Measurements from ENCODE around the gene PRKRIP1.

PRKRIP1 gene

DNA sequence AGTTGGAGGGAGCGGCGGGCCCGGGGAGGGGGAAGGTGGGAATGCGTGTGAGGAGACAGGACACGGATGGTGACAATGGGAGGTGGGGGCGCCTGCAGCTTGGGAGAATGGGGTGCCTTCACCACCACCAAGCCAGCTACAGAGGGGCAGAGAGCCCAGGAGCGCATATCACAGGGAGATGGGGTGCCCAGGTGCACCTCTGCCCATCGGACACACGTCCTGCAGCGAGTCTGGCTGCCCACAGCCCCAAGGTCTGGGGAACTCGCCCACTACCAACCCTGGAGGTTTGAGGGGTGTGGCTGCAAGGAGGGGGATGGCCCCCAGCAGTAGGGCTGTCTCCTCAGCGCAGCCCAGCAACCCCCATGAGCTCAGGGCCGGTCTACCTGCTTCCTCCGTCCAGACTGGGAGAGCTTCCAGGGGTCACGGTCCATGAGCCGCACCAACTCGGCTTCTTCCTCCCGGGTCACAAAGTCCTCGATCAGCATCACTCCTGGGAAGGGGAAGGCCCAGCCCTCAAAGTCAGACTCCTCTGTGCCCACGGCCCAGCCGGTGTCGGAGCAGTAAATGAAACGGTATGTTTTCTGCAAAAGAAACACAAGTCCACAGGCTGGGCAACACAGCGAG is 63.2 kb downstream of the PRKRIP1 start:
- H3K14ac ChIP-seq (ENCODE audit: low read length), result no peak overlapping the region
- H3K9ac ChIP-seq (ENCODE audit: low read depth, low read length, poor library complexity), result no peak overlapping the region
- no peak overlapping the region for H3K18ac ChIP-seq (ENCODE audit: low read length)
- H3K27me3 ChIP-seq (ENCODE audit: control insufficient read depth in 3 of 3, insufficient read depth in 3 of 3, low read depth in 1 of 3, low read length in 3 of 3), result no peaks in the 10 kb centered on the region
- no peak overlapping the region for H4K8ac ChIP-seq (ENCODE audit: low read depth, low read length)
- peaks cover 3% of the 10 kb centered on the region for H3K79me1 ChIP-seq (ENCODE audit: low read depth, low read length)
- H3K4ac ChIP-seq (ENCODE audit: low read length), result no peak overlapping the region
- no peak overlapping the region for H2BK120ac ChIP-seq (ENCODE audit: low read depth, low read length)
- DNase-seq (ENCODE audit: low spot score), result no peak
- no peaks in the 10 kb centered on the region for H3K9me3 ChIP-seq (replicated peaks in 1 of 2; ENCODE audit: control insufficient read depth in 2 of 2, insufficient read depth in 1 of 2, low read depth in 1 of 2, low read length in 2 of 2)
- H2AK5ac ChIP-seq (ENCODE audit: low read depth, low read length), result no peak overlapping the region
- no peak overlapping the region for H2BK12ac ChIP-seq (ENCODE audit: low read length)
- peaks cover 3% of the 10 kb centered on the region in 2 donors for H3K4me1 ChIP-seq (ENCODE audit: control insufficient read depth in 2 of 2, insufficient read depth in 1 of 2, low read depth in 1 of 2, low read length in 2 of 2)
- no peak overlapping the region for H2AFZ ChIP-seq (ENCODE audit: low read length)
- peak overlapping the region in 1 of 2 donors; percentile 43 for H3K4me3 ChIP-seq (ENCODE audit: low read length in 2 of 2)
- H3K4me2 ChIP-seq (ENCODE audit: insufficient read depth, low read length, poor library complexity, severe bottlenecking), result no peak overlapping the region
- no peak overlapping the region for H2BK15ac ChIP-seq (ENCODE audit: low read length)
- H4K91ac ChIP-seq (ENCODE audit: low read depth, low read length, poor library complexity), result no peak overlapping the region
- no peak overlapping the region for H3K23ac ChIP-seq (ENCODE audit: low read depth, low read length, poor library complexity)
- no peak overlapping the region for H2BK5ac ChIP-seq (ENCODE audit: low read length)
- WGBS, 2 donors (ENCODE audit: extremely low coverage in 2 of 2, insufficient read length in 2 of 2, insufficient replicate concordance in 1 of 2), result no CpG with 5 or more reads among the region's 24 CpGs
- H3K36me3 ChIP-seq (replicated peaks in 1 of 2; ENCODE audit: control insufficient read depth in 2 of 2, insufficient read depth in 2 of 2, low read length in 2 of 2), result peaks cover 24 to 44% of the 10 kb centered on the region in 2 donors
- no peak overlapping the region for H3K27ac ChIP-seq (replicated peaks; ENCODE audit: low read length)

DNA sequence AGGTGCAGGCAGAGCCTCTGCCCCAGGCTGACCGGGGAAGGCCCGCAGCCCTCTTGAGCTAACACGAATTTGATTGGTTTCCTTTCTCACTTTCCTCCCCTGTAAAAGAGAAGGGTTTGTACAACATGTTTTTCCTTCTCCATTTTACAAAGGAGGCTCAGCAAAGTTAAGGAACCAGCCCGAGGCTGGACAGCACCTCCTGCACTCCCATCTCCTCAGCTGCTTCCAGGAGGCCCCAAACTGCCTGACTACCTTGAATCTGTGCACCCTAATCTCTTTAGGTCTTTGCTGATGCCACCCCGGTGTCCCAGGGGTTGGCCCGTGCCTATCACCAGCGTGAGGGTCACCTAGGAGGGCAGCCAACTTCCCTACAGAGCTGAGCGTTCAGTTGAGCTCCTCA is 64.3 kb downstream of the PRKRIP1 start:
- H4K8ac ChIP-seq (ENCODE audit: low read depth, low read length), result no peak overlapping the region
- no peak overlapping the region for H2AFZ ChIP-seq (ENCODE audit: low read length)
- no peak overlapping the region for H3K4me3 ChIP-seq (ENCODE audit: low read length in 2 of 2)
- no peak overlapping the region for H2AK5ac ChIP-seq (ENCODE audit: low read depth, low read length)
- no CpG with 5 or more reads among the region's 8 CpGs for WGBS, 2 donors (ENCODE audit: extremely low coverage in 2 of 2, insufficient read length in 2 of 2, insufficient replicate concordance in 1 of 2)
- H3K27ac ChIP-seq (replicated peaks; ENCODE audit: low read length), result no peak overlapping the region
- no peak for DNase-seq (ENCODE audit: low spot score)
- H3K9me3 ChIP-seq (replicated peaks in 1 of 2; ENCODE audit: control insufficient read depth in 2 of 2, insufficient read depth in 1 of 2, low read depth in 1 of 2, low read length in 2 of 2), result no peaks in the 10 kb centered on the region
- H2BK15ac ChIP-seq (ENCODE audit: low read length), result no peak overlapping the region
- no peak overlapping the region for H3K14ac ChIP-seq (ENCODE audit: low read length)
- no peak overlapping the region for H3K9ac ChIP-seq (ENCODE audit: low read depth, low read length, poor library complexity)
- no peaks in the 10 kb centered on the region for H3K27me3 ChIP-seq (ENCODE audit: control insufficient read depth in 3 of 3, insufficient read depth in 3 of 3, low read depth in 1 of 3, low read length in 3 of 3)
- no peak overlapping the region for H4K91ac ChIP-seq (ENCODE audit: low read depth, low read length, poor library complexity)
- H3K4me1 ChIP-seq (ENCODE audit: control insufficient read depth in 2 of 2, insufficient read depth in 1 of 2, low read depth in 1 of 2, low read length in 2 of 2), result peaks cover 3% of the 10 kb centered on the region in 2 donors
- H2BK120ac ChIP-seq (ENCODE audit: low read depth, low read length), result no peak overlapping the region
- no peak overlapping the region for H2BK12ac ChIP-seq (ENCODE audit: low read length)
- H3K4ac ChIP-seq (ENCODE audit: low read length), result no peak overlapping the region
- H3K18ac ChIP-seq (ENCODE audit: low read length), result no peak overlapping the region
- H3K4me2 ChIP-seq (ENCODE audit: insufficient read depth, low read length, poor library complexity, severe bottlenecking), result no peak overlapping the region
- H3K36me3 ChIP-seq (replicated peaks in 1 of 2; ENCODE audit: control insufficient read depth in 2 of 2, insufficient read depth in 2 of 2, low read length in 2 of 2), result peaks cover 20 to 42% of the 10 kb centered on the region in 2 donors
- H3K79me1 ChIP-seq (ENCODE audit: low read depth, low read length), result peaks cover 6% of the 10 kb centered on the region
- no peak overlapping the region for H3K23ac ChIP-seq (ENCODE audit: low read depth, low read length, poor library complexity)
- no peak overlapping the region for H2BK5ac ChIP-seq (ENCODE audit: low read length)

DNA sequence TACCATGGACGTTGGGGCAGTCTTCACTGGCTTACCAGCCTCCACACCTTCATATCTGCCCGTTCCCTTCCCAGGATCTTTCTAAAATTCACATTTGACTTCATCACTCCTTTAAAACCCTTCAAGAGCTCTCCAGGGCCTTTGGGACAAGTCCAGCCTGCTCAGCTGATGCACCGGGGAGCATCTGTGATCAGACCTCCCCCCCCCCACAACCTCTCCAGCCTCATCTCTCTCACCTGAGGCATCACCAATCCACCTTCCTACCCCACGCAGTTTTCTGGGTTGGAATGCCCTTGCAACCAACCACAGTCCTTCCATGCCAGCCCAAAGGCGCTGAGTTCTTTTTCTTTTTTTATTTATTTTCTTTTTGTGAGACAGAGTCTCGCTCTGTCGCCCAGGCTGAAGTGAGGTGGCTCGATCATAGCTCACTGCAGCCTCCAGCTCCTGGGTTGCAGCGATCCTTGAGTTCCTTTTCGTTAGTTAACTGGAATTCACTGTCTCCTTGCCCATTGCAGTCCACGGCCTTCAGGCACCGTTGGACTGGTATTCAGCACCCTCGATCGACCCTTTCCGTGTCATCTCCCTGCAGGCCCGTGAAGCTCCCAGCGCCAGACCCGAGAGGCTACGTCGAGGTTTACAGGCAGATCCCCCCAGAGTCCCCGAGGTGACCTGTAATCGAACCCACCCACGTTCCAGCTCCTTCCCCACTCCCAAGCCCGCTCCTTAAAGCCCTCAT is 67.8 kb downstream of the PRKRIP1 start:
- Histone ChIP-seq H2BK120ac (ENCODE audit: low read depth, low read length) (no peak overlapping the region), H2BK5ac (ENCODE audit: low read length) (peak overlapping the region; percentile 72), H2AK5ac (ENCODE audit: low read depth, low read length) (peak overlapping the region; percentile 6), H3K23ac (ENCODE audit: low read depth, low read length, poor library complexity) (peak overlapping the region; percentile 87), H3K4me3 (ENCODE audit: low read length in 2 of 2) (peak overlapping the region; percentile 90 to 97), H3K79me1 (ENCODE audit: low read depth, low read length) (peaks cover 14% of the 10 kb centered on the region), H4K8ac (ENCODE audit: low read depth, low read length) (peak overlapping the region; percentile 66), H4K91ac (ENCODE audit: low read depth, low read length, poor library complexity) (no peak overlapping the region), H3K27ac (replicated peaks; ENCODE audit: low read length) (no peak overlapping the region), H2BK12ac (ENCODE audit: low read length) (no peak overlapping the region), H2AFZ (ENCODE audit: low read length) (peak overlapping the region; percentile 99), H3K9me3 (replicated peaks in 1 of 2; ENCODE audit: control insufficient read depth in 2 of 2, insufficient read depth in 1 of 2, low read depth in 1 of 2, low read length in 2 of 2) (peaks cover 0 to 2% of the 10 kb centered on the region in 2 donors), H3K4me1 (ENCODE audit: control insufficient read depth in 2 of 2, insufficient read depth in 1 of 2, low read depth in 1 of 2, low read length in 2 of 2) (peaks cover 6% of the 10 kb centered on the region in 2 donors), H3K36me3 (replicated peaks in 1 of 2; ENCODE audit: control insufficient read depth in 2 of 2, insufficient read depth in 2 of 2, low read length in 2 of 2) (peaks cover 12 to 31% of the 10 kb centered on the region in 2 donors), H2BK15ac (ENCODE audit: low read length) (no peak overlapping the region), H3K18ac (ENCODE audit: low read length) (peak overlapping the region; percentile 97), H3K9ac (ENCODE audit: low read depth, low read length, poor library complexity) (peak overlapping the region; percentile 97), H3K4ac (ENCODE audit: low read length) (no peak overlapping the region), H3K4me2 (ENCODE audit: insufficient read depth, low read length, poor library complexity, severe bottlenecking) (peak overlapping the region; percentile 82), H3K14ac (ENCODE audit: low read length) (peak overlapping the region; percentile 99), H3K27me3 (ENCODE audit: control insufficient read depth in 3 of 3, insufficient read depth in 3 of 3, low read depth in 1 of 3, low read length in 3 of 3) (no peaks in the 10 kb centered on the region)
- WGBS, 2 donors (ENCODE audit: extremely low coverage in 2 of 2, insufficient read length in 2 of 2, insufficient replicate concordance in 1 of 2), result no CpG with 5 or more reads among the region's 24 CpGs
- no peak for DNase-seq (ENCODE audit: low spot score)

DNA sequence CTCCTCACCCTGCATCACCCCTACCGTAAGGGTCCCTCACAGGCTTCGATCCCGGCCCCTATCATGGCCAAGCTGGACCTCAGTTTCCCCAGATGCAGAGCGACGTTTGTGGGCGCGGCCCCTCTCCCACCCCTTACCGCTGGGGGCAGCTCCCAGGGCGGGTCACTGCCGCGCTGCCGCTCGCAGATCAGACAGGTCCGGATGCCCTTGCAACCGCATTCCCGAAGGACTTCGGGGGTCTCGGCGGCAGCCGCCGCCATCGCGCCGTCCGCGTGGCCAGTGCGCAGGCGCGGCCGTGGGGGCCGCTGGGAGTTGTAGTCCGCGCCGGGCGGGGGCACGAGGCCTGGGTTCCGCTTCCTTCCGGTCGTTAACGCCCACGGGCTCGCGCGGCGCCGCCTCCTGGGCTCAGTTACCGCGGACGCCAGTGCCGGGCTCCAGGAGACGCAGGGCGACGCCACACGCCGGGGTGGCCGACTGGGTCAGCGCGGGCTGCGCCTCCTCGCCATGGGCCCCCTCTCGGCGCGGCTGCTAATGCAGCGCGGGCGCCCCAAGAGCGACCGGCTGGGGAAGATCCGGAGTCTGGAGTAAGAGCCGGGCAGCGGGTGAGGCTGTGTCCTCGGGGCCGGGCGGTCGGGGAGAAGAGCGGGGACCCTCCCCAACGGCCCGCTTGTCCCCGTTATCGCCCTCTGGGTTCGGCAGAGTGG is 68.6 kb downstream of the PRKRIP1 start, which contains the start of the genes ALKBH4 and LRWD1:
Gene ALKBH4, minus strand, starts transcription at position 287 of the 704 bp plus-strand sequence. Its CDS starts 27 bp downstream, at position 260.
Gene LRWD1, plus strand, starts transcription at position 408 of the 704 bp plus-strand sequence. Its CDS starts 97 bp downstream, at position 505.
- H2AK5ac ChIP-seq (ENCODE audit: low read depth, low read length), result peak within 1 kb of the TSS; percentile 29
- H2BK15ac ChIP-seq (ENCODE audit: low read length), result peak within 1 kb of the TSS; percentile 67
- peak within 1 kb of the TSS; percentile 72 for H2BK5ac ChIP-seq (ENCODE audit: low read length)
- peak within 1 kb of the TSS; percentile 50 for H2BK12ac ChIP-seq (ENCODE audit: low read length)
- H3K27ac ChIP-seq (replicated peaks; ENCODE audit: low read length), result no peak within 1 kb of the TSS
- H3K9ac ChIP-seq (ENCODE audit: low read depth, low read length, poor library complexity), result peak within 1 kb of the TSS; percentile 97
- no peak within 1 kb of the TSS for H4K91ac ChIP-seq (ENCODE audit: low read depth, low read length, poor library complexity)
- H2BK120ac ChIP-seq (ENCODE audit: low read depth, low read length), result no peak within 1 kb of the TSS
- H3K9me3 ChIP-seq (replicated peaks in 1 of 2; ENCODE audit: control insufficient read depth in 2 of 2, insufficient read depth in 1 of 2, low read depth in 1 of 2, low read length in 2 of 2), result peaks cover 0 to 2% of the 10 kb centered on the region in 2 donors
- peak within 1 kb of the TSS; percentile 26 for H3K4ac ChIP-seq (ENCODE audit: low read length)
- peaks cover 14% of the 10 kb centered on the region for H3K79me1 ChIP-seq (ENCODE audit: low read depth, low read length)
- peak within 1 kb of the TSS; percentile 99 for H2AFZ ChIP-seq (ENCODE audit: low read length)
- H3K36me3 ChIP-seq (replicated peaks in 1 of 2; ENCODE audit: control insufficient read depth in 2 of 2, insufficient read depth in 2 of 2, low read length in 2 of 2), result peaks cover 11 to 30% of the 10 kb centered on the region in 2 donors
- no CpG with 5 or more reads among the region's 81 CpGs for WGBS, 2 donors (ENCODE audit: extremely low coverage in 2 of 2, insufficient read length in 2 of 2, insufficient replicate concordance in 1 of 2)
- peak within 1 kb of the TSS; percentile 99 for H3K14ac ChIP-seq (ENCODE audit: low read length)
- H3K18ac ChIP-seq (ENCODE audit: low read length), result peak within 1 kb of the TSS; percentile 97
- no peaks in the 10 kb centered on the region for H3K27me3 ChIP-seq (ENCODE audit: control insufficient read depth in 3 of 3, insufficient read depth in 3 of 3, low read depth in 1 of 3, low read length in 3 of 3)
- peak within 1 kb of the TSS; percentile 66 for H4K8ac ChIP-seq (ENCODE audit: low read depth, low read length)
- DNase-seq (ENCODE audit: low spot score), result peak; percentile 92
- peak within 1 kb of the TSS; percentile 93 for H3K4me2 ChIP-seq (ENCODE audit: insufficient read depth, low read length, poor library complexity, severe bottlenecking)
- H3K4me1 ChIP-seq (ENCODE audit: control insufficient read depth in 2 of 2, insufficient read depth in 1 of 2, low read depth in 1 of 2, low read length in 2 of 2), result peaks cover 6% of the 10 kb centered on the region in 2 donors
- H3K4me3 ChIP-seq (ENCODE audit: low read length in 2 of 2), result peak within 1 kb of the TSS; percentile 90 to 97
- peak within 1 kb of the TSS; percentile 87 for H3K23ac ChIP-seq (ENCODE audit: low read depth, low read length, poor library complexity)
